Right kidney (tissue), 1 donor: ENCODE measurements around the gene UBE2R2.
"Not testable (repeated sequence)": the region's sequence is repeated elsewhere in the genome, so short reads cannot be mapped to it uniquely, and the experiment has no call there.

Source experiments
- DNase-seq: peaks from one replicate; pipeline ENCODE4 v3.0.0-alpha.2; 2016

Gene UBE2R2

DNA sequence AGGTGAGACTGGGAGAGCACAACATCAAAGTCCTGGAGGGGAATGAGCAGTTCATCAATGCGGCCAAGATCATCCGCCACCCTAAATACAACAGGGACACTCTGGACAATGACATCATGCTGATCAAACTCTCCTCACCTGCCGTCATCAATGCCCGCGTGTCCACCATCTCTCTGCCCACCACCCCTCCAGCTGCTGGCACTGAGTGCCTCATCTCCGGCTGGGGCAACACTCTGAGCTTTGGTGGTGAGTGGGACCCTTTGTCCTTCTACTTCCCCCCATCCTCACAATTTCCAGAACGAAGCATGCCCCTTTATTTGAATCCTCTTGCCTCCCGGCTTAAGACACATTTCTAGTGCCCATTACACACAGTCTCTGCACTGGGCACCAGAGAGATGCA, 19.1 kb upstream of the UBE2R2 start:
- no peak for DNase-seq

DNA sequence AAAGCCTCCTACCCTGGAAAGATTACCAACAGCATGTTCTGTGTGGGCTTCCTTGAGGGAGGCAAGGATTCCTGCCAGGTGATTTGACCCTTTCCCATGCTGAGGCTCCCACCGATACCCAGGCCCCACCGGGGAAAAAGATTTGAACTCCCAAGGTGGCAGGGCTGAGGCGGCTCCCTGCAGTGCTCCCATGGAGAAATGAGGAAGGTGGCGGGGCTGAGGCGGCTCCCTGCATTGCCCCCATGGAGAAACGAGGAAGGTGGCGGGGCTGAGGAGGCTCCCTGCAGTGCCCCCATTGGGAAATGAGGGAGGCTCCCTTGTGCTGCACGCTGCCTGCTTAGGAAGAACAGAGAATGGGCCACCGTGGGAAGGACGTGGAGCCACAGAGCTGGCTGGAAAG, 18.4 kb upstream of the UBE2R2 start:
- DNase-seq = no peak

DNA sequence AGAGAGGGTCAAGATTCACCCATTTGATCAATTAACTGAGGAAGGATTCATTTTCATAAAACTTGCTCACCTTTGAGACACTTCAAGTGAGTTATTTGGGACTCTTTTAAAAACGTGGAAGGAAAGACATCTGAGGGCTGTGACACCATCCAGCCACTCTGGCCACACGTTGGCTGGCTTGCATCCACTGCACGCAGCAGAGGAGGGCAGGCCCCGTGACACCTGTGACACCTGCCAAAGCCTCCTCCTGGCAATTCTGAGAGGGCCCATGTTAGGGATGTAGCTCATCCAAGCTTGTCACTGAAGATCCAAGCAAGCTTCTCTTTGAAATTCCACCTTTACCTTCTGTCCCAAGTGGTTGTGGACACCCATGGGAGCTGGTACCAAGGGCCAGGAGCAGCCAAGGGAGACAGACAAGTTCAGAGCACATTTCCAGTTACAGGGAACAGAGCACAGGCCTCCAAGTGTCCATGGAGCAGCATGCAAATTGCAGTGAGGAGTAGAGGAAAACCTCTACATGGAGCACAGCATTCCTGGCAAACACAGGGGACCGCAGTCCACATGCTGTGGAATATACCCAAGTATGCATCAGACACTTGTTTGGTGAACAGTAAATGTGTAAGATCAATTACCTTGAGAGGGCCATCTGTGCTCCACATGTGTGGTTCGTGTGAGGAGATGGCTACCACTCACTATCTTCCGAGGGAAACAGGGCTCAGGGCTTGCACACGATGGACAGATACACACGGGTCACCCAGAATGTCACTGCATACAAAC, 16.8 kb upstream of the UBE2R2 start:
- DNase-seq = no peak

DNA sequence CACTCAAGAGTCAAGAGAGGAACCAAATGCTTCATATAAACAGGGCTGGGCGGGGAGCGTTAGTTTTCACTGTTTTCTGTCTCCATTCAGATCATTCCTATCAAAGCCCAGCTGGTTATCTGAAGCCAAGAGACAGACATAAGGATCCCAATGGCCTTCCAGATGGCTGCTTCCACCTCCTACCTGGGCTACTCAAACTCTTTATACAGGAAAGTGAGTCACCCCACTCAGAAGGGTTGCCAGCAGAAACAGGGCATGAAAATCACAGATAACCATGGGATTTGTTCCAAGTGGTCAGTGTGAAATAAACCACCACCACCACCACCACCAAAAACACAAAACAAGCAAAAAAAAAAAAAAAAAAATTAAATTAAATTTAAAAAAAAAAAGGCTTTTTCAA, 16.1 kb upstream of the UBE2R2 start:
- DNase-seq = no peak

DNA sequence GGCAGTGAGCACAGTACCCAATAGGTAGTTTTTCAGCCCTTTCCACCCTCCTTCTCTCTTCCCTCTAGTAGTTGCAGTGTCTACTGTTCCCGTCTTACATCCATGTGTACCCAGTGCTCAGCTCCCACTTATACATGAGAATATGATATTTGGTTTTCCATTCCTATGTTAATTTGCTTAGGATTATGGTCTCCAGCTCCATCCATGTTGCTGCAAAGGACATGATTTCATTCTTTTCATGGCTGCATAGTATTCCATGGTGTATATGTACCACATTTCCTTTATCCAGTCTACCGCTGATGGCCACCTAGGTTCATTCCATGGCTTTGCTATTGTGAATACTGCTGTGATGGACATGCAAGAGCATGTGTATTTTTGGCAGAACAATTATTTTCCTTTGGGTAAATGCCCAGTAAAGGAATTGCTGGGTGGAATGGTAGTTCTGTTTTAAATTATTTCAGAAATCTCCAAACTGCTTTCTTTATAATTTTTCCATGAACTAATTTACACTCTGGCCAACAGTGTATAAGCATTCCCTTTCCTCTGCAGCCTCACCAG, 14.9 kb upstream of the UBE2R2 start:
- not testable (repeated sequence) for DNase-seq

DNA sequence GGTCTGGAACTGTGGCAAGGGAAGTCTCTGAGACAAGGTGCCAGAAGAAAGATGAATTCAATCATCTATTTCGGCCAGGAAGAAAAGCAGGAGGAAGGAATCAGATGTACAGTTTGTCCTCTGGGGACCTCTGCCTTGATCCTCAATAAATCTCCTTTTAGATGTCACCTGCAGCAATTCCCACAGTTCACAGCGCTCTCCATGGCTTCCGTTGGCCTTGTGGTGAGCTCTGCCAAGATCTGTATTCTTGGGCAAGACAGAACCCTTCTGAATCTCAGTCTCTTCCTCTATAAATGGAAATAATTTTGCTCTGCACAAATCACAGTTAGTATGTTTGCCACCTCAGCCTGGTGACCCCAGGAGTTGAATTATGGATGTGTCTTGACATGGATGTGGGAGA, 12.8 kb upstream of the UBE2R2 start:
- DNase-seq = not testable (repeated sequence)

DNA sequence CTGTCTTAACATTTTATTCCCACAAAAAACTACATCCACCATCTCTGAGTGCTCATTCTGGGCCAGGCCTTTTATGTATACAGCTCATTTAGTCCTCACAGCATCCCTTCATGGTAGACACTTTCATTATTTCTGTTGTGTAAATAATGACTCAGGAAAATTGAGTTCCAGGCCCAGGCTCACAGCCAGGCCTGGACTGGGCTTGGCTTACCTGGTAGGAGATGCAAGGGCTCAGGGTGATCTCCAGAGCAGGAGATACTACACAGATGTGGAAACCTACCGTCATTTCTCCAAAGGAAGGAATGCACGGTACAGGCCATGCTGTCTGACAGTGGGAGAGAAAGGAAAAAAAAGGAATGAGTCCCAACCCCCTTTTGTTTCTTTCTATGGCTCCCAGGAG, 9.8 kb upstream of the UBE2R2 start:
- not testable (repeated sequence) for DNase-seq

DNA sequence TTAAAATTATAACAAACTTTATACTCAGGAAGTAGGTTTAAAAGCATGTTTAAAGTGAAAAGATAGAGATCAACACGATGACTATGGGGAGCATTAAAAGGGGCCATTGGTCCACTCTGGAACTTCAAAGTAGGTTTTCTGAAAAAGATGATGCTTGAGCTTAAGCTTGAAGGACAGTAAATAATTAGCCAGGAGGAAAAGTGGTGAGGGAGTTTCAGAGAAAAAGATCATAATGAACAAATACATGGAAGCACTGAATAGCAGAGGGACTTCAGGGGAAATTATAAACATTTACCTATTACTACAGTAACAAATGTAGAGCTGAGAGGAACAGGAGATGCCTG, 8.0 kb upstream of the UBE2R2 start:
- not testable (repeated sequence) for DNase-seq

DNA sequence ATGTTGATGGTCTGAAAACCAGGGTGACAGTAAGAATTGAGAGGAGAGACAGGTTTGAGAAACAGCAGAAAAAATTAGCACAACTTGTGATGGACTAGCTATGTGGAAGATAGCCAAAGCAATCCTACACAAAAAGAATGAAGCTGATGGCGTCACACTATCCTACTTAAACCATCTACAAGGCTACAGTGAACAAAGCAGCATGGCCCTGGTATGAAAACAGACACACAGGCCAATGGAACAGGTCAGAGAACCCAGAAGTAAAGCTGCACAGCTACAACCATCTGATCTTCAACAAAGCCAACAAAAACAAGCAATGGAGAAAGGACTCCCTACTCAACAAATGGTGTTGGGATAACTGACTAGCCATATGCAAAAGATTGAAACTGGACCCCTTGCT, 7.5 kb upstream of the UBE2R2 start:
- no peak for DNase-seq

DNA sequence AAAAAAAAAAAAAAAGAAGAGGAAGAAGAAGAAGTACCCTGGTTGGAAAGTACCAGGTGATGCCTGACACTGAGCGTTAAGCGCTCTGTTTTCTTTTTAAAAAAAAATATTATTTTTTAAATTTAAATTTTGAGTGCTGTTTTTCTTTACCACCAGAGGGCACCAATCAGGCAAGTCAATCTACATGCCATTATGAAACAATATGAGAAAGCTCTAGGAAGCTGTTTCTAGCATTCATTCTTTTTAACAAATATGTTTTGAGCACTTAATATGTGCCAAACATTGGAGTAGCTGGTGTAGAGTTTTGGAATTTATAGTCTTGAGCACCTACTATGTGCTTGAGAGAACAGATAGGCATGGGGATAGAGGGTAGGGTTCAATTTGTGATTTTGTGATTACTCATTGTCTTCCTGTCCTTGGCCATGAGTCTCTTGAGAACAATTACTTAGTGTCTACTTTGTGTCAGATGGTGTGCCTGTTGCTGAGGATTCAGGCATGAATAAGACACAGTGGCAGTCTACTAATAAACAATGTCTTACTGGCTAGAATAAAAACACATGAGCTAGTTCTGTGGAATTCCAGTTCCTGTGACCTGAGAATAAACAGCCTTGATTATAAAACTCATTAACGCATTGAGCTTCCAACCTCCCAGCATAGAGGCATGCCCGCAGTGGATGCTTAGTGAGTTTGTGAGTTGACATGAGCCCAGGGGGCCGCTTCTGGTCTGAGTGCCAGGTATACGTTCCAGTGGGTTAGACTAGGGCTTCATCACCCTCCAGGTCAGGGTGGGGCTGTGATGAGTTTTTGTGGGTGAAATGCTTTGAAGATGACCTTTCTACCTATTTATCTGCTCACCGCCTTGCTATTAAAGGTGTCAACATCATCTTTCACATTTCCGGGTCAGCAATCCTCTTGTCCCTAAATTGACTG, 3.0 kb upstream of the UBE2R2 start:
- peak; percentile 34 for DNase-seq

DNA sequence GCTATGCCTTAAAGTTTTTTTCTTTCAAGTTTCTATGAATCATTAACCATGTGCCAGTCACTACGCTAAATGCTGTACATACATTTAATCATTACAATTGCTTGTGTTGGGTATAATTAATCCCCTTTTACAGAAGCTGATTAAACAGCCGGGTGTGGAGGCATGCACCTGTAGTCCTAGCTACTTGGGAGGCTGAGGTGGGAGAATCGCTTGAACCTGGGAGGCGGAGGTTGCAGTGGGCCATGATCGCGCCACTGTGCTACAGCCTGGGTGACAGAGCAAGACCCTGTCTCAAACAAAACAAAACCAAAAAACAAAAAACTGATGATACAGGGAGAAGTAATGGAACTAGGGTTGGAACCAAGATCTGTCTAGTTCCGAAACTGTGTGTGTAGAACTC, 1.2 kb upstream of the UBE2R2 start:
- DNase-seq = no peak

DNA sequence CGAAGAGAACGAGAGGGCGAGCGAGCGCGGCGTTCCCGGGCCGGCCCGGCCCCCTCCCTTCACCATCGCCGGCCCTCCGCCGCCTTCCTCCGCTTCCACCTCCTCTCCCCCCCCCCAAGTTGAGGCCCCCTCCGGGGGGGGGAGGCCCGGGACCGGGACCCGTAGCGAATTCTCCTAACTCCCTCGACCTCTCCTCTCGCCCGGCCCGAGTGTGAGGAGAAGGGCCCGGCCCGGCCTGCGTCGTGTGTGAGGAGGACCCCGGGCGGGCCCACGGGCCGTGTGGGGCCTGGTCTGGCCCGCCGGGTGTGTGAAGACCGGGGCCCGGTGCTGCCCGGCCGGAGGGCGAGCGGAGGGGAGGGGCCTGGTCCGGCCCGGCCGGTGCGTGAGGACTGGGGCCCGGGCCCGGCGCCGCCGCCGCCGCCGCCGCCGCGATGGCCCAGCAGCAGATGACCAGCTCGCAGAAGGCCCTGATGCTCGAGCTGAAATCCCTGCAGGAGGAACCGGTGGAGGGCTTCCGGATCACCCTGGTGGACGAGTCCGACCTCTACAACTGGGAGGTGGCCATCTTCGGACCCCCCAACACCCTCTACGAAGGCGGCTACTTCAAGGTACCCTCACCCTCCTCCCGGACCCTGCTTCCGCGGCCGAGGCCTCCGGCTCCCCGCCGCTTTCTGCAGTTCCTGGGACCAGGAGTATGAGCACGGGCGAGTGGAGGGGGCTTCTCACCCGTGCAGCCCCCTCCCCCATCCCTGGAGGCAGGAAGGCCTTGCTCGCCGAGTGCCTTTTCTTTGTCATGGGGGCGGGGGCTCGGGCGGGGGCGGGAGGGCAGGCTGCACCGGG, 587 bp downstream of the UBE2R2 start:
- DNase-seq = peak; percentile 89

DNA sequence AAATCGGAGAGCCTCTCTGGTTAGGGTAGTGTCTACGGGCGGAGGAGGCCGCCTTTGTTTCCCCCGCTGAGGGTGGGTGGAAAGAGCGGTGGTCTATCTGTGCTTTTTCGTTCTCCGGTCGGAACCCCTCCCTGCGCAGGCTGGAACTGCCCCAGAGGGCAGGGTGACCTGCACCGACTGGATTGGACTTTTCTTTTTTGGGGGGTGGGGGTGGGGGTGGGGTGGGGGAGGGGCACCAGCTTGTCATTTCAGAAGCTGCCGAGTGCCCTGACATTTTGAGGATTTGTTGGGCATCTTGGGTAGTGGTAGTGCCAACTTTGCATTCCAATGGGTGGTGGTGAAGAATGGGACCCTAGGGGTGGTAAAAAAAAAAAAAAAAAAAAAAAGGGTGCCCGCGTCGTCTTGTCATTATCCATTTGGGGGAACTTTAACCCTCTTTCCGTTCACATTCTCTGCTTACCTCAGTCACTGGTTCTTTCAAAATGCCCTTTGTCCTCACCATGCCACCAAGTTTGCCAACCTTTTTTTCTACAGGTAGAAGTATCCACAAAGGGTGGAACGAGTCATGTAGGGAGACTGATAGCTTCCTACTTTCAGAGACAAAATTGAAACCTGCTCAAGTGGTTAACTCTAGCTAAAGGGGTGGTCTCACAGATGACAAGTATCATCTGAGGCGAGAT, 1.3 kb downstream of the UBE2R2 start:
- peak; percentile 39 for DNase-seq

DNA sequence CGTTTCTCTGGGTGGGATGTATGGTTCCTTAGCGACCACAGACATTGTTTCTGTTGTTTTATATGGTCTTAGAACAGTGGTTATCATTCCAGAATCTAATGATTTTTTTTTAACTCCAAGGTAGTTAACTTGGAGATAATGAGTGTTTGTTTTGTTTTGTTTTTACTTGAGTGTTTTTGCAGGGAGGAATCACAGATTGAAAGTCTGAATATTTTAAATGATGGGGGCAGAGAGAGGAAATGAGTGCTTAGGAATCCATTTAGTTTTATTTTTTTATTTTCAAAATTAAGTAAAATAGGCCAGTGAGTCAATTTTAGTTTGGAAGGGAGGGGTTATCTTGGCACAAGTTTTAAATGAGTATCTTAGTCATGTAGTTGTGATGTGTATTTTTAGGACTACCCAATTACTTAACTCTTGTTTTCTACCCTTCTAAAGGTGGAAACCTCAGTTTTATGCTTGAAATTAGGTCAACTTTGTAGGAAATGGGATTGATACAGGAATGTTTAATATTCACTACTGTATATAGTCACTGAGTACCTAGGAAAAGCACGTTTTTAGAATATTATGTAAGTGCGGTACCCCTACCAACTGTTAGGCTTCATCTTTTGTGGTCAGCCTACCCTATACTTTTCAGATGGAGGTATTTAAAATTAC, 2.0 kb downstream of the UBE2R2 start:
- DNase-seq = no peak

DNA sequence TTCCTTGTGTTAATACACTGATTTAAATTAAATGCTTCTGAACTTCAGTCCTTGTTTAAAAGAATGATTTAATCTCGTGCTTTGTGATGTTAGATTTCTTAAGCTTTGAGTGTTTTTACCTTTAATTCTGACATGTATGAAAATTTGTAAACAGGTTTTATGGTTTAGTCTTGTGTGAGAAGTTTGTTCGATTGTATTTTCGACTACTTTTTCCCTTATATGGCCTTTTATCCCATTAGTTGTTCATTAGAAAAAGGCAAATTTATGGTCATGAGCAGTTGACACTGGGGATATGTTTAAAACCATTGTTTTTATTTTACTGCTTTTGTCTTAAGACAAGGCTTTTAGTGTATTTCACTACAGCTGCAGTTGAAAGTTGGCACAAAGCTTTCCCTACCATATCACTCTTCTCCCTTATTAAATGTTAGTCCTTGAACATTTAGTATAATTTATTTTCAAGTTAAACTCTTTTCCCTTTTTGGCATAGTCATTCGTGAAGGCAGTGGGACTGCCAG, 3.3 kb downstream of the UBE2R2 start:
- no peak for DNase-seq

DNA sequence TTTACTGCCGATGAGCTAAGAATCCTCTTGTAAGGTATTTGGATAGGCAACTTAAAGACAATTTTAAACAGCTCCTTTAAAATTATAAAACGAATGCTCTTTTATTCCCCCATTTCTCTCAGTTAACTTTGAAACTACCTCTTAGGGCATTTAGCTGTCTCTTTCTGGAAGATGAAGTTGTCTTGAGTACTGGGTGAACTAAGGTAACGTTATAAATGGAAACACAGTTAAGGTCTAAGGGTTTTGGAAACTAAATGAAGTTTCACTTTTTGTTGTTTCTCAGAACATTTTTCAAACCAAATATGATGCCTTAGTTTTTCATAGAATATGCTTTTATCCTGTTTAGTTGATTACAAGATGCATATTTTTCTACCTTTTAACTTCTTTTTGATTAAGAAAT, 6.8 kb downstream of the UBE2R2 start:
- no peak for DNase-seq

DNA sequence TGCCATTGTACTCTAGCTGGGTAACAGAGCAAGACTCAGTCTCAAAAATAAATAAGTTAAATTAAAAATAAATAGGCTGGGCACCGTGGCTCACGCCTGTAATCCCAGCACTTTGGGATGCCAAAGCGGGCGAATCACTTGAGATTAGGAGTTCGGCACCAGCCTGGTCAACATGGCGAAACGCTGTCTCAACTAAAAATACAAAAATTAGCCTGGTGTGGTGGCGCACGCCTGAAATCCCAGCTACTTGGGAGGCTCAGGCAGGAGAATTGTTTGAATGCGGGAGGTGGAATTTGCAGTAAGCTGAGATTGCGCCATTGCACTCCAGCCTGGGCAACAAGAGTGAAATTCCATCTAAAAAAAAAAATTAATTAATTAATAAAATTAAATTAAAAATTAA, 10.3 kb downstream of the UBE2R2 start:
- not testable (repeated sequence) for DNase-seq

DNA sequence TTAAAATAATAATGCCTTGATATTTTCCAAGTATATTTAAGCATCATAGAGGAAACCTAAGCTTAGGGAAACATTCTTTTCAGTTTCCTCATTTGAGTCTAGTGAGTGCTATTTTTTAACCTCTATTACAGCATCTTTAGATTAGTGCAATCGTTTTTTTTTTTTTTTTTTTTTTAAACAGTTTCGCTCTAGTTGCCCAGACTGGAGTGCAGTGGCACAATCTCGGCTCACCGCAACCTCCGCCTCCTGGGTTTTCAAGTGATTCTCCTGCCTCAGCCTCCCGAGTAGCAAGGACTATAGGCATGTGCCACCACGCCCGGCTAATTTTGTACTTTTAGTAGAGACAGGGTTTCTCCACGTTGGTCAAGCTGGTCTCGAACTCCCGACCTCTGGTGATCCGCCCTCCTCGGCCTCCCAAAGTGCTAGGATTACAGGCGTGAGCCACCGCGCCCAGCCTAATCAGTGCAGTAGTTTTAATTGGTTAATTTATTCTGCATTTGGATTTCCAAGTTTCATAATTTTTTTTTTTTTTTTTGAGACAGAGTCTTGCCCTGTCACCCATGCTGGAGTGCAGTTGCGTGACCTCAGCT, 12.8 kb downstream of the UBE2R2 start:
- DNase-seq = not testable (repeated sequence)

DNA sequence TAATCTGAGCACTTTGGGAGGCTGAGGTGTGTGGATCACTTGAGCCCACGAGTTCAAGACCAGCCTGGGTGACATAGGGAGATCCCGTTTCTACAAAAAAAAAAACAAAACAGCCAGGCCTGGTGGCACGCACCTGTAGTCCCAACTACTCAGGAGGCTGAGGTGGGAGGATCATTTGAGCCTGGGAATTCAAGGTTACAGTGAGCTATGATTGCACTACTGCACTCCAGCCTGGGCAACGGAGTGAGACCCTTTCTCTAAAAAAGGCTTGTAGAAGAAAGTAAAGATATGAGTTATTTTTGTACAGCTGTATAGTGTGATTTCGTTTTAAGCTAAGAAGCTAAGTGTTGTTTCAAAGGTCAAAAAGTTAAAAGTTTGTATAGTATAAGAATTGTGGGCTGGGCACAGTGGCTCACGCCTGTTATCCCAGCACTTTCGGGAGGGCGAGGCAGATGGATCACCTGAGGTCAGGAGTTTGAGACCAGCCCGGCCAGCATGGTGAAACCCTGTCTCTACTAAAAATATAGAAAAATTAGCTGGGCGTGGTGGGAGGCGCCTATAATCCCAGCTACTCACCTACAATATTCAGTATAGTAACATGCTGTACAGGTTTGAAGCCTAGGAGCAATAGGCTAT, 18.8 kb downstream of the UBE2R2 start:
- DNase-seq = no peak

DNA sequence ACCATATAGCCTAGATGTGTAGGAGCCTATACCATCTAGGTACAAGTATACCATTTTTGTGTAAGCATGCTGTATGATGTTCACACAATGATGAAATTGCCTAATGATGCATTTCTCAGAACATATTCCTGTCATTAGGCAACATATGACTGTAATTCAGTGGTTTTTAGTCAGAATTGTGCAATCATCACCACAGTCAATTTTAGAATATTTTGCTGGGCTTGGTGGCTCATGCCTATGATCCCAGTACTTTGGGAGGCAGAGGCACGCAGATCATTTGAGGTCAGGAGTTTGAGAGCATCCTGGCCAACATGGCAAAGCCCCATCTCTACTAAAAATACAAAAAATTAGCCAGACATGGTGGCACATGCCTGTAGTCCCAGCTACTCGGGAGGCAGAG, 19.3 kb downstream of the UBE2R2 start:
- DNase-seq = not testable (repeated sequence)
